PC-3 (cell line): Measurements from ENCODE around the gene CCDC196.

ENCODE experiments used
- CTCF ChIP-seq: fragments of 300-600 bp; sonication (generic); conservative IDR thresholded peaks from 2 replicates; pipeline ENCODE4 v1.5.1; 2017; ENCODE audit warnings: antibody characterized with exemption, low read depth, mild to moderate bottlenecking, low read length
- EZH2 ChIP-seq: fragments of 300-600 bp; sonication (generic); IDR thresholded peaks from one replicate; pipeline ENCODE4 v1.6.1; 2017; ENCODE audit warnings: antibody characterized with exemption, mild to moderate bottlenecking, low read length; ENCODE audit not compliant: unreplicated experiment

GRCh38 chr14:66509874-66510273, 23.7 kb downstream of the CCDC196 start:
- TF ChIP-seq CTCF (no peak), EZH2 (no peak)
